Sigmoid colon (tissue), 4 donors: ENCODE measurements around the gene CREB3L2.
"Not testable (repeated sequence)": the region's sequence is repeated elsewhere in the genome, so short reads cannot be mapped to it uniquely, and the experiment has no call there.

ENCODE experiments used
- EP300 ChIP-seq, 4 donors: sonication (generic); formaldehyde crosslinking; IDR thresholded peaks; one replicate each; pipeline ENCODE4 v1.6.1; 2017; ENCODE audit warnings: antibody characterized with exemption in 4 of 4
- POLR2A ChIP-seq, 2 donors: fragments of 450-650 bp; IDR thresholded peaks; one replicate each; pipeline ENCODE4 v1.6.1; 2016; ENCODE audit warnings: antibody characterized with exemption in 2 of 2, mild to moderate bottlenecking in 2 of 2, moderate library complexity in 2 of 2
- POLR2AphosphoS5 ChIP-seq, 4 donors: sonication (generic); formaldehyde crosslinking; IDR thresholded peaks; one replicate each; pipeline ENCODE4 v1.6.1; 2017; ENCODE audit warnings: antibody characterized with exemption in 4 of 4
- TF ChIP-seq, protein P1 (sequence below), 4 experiments: fragments of 450-650 bp in 3 of 4; fragments of 200-600 bp in 1 of 4; IDR thresholded peaks; one replicate each; pipeline ENCODE4 v1.5.1; 2016 to 2019; ENCODE audit warnings: antibody characterized with exemption in 4 of 4, mild to moderate bottlenecking in 3 of 4, moderate library complexity in 2 of 4

DNA sequence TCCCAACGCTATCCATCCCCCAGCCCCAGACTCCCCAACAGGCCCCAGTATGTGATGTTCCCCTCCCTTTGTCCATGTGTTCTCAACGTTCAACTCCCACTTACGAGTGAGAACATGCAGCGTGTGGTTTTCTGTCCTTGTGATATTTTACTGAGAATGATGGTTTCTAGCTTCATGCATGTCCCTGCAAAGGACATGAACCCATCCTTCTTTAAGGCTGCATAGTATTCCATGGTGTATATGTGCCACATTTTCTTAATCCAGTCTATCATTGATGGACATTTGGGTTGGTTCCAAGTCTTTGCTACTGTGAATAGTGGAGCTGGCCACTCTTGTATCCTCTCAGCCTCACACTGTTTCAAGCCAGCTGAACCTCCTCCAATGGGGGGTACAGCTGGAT, 33.5 kb downstream of the CREB3L2 start:
- TF ChIP-seq, protein P1, sequence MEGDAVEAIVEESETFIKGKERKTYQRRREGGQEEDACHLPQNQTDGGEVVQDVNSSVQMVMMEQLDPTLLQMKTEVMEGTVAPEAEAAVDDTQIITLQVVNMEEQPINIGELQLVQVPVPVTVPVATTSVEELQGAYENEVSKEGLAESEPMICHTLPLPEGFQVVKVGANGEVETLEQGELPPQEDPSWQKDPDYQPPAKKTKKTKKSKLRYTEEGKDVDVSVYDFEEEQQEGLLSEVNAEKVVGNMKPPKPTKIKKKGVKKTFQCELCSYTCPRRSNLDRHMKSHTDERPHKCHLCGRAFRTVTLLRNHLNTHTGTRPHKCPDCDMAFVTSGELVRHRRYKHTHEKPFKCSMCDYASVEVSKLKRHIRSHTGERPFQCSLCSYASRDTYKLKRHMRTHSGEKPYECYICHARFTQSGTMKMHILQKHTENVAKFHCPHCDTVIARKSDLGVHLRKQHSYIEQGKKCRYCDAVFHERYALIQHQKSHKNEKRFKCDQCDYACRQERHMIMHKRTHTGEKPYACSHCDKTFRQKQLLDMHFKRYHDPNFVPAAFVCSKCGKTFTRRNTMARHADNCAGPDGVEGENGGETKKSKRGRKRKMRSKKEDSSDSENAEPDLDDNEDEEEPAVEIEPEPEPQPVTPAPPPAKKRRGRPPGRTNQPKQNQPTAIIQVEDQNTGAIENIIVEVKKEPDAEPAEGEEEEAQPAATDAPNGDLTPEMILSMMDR (IDR thresholded peaks at IDR 0.05), result not testable (repeated sequence)
- TF ChIP-seq POLR2A, EP300, POLR2AphosphoS5 (IDR thresholded peaks at IDR 0.05): not testable (repeated sequence)
